Skeletal muscle tissue (tissue), 4 donors: ENCODE data around the gene CCR3. TPM values are rescaled to one million over a fixed set of nuclear protein-coding genes. Genes with fewer than 3 reads are reported as not detected.

Experiments
- H3K27ac ChIP-seq: one replicate; pipeline ENCODE4 v1.7.0; 2013; ENCODE audit warnings: mild to moderate bottlenecking, low read depth, low read length, inconsistent platforms
- H3K27me3 ChIP-seq, 3 donors: one replicate each; pipeline ENCODE4 v1.7.0; 2013; ENCODE audit warnings: low read length in 3 of 3; ENCODE audit not compliant: control insufficient read depth in 3 of 3, insufficient read depth in 3 of 3
- H3K36me3 ChIP-seq, 3 donors: one replicate each; pipeline ENCODE4 v1.7.0; 2013; ENCODE audit warnings: low read length in 3 of 3; ENCODE audit not compliant: control insufficient read depth in 3 of 3, insufficient read depth in 3 of 3
- H3K4me1 ChIP-seq, 3 donors: one replicate each; pipeline ENCODE4 v1.7.0; 2013; ENCODE audit warnings: low read length in 3 of 3, mild to moderate bottlenecking in 3 of 3; ENCODE audit not compliant: control insufficient read depth in 3 of 3, insufficient read depth in 3 of 3
- H3K4me3 ChIP-seq, 3 donors: one replicate each; pipeline ENCODE4 v1.7.0; 2013; ENCODE audit warnings: low read length in 3 of 3
- H3K9ac ChIP-seq, 3 donors: one replicate each; pipeline ENCODE4 v1.7.0; 2013; ENCODE audit warnings: low read length in 3 of 3, mild to moderate bottlenecking in 3 of 3, moderate library complexity in 2 of 3, low read depth in 1 of 3
- H3K9me3 ChIP-seq, 3 donors: one replicate each; pipeline ENCODE4 v1.7.0; 2013; ENCODE audit warnings: low read length in 3 of 3; ENCODE audit not compliant: control insufficient read depth in 3 of 3
- total RNA-seq: library from RNA; depleted of rRNA; stranded (reverse); fragments of >200 nt; gene quantifications from one replicate; pipeline ENCODE4 v1.2.3, GENCODE V29; 2014
- donor health status: Osteomylitis.

CCR3 gene
- total RNA-seq: not detected

- Histone ChIP-seq H3K9ac (no peak within 1 kb of the TSS), H3K27ac (no peak within 1 kb of the TSS), H3K27me3 (no peaks in the 10 kb centered on the region), H3K9me3 (no peaks in the 10 kb centered on the region), H3K4me3 (no peak within 1 kb of the TSS), H3K36me3 (no peaks in the 10 kb centered on the region), H3K4me1 (no peaks in the 10 kb centered on the region)
Measured at GRCh38 chr3:46242120-46242519, at the start of gene CCR3. CCR3 (plus strand) TSS chr3:46242460; CDS start chr3:46265159, 22,699 bp downstream.

- Histone ChIP-seq H3K27ac (no peak overlapping the region), H3K4me1 (no peaks in the 10 kb centered on the region), H3K27me3 (no peaks in the 10 kb centered on the region), H3K9ac (no peak overlapping the region), H3K36me3 (no peaks in the 10 kb centered on the region), H3K9me3 (peaks cover 0 to 9% (median 6%) of the 10 kb centered on the region in 3 donors), H3K4me3 (no peak overlapping the region)
Measured at GRCh38 chr3:46192939-46193338, 49.3 kb upstream of the CCR3 start.

- no peaks in the 10 kb centered on the region for H3K27me3 ChIP-seq
- H3K9ac ChIP-seq: no peak overlapping the region
- H3K9me3 ChIP-seq: peaks cover 0 to 11% (median 6%) of the 10 kb centered on the region in 3 donors
- H3K4me3 ChIP-seq: no peak overlapping the region
- no peaks in the 10 kb centered on the region for H3K4me1 ChIP-seq
- no peaks in the 10 kb centered on the region for H3K36me3 ChIP-seq
- no peak overlapping the region for H3K27ac ChIP-seq
Measured at GRCh38 chr3:46193436-46193835, 48.8 kb upstream of the CCR3 start.

DNA sequence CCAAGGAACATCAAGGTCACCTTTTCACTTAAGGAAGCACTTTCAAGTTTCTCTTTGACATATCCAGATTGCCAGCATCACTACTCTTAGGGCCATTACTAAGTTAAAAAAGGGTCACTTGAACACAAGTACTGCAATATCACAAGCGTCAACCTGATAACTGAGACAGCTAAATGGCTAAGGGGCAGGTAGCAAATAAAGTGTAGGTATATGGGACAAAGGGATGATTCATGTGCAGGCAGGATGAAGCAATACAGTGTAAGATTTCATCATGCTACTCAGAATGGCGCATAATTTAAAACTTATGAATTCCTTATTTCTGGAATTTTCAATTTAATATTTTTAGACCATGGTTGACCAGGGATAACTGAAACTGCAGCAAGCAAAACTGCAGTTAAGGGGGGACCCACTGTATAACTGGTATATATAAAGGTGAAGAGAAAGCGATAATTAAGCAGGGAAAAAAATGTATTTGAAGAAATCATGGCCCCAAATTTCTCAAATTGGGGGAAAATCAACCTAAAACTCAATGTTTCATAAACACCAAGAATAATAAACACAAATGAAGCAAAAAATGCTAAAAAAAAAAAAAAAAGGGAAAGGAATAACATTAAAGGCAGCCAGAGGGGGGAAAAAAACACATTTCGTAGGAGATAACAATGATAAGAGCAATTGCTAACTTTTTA is 47.2 kb upstream of the CCR3 start:
- Histone ChIP-seq H3K9me3 (peaks cover 0 to 11% (median 6%) of the 10 kb centered on the region in 3 donors), H3K4me1 (no peaks in the 10 kb centered on the region), H3K9ac (no peak overlapping the region), H3K4me3 (no peak overlapping the region), H3K27ac (no peak overlapping the region), H3K27me3 (no peaks in the 10 kb centered on the region), H3K36me3 (no peaks in the 10 kb centered on the region)

DNA sequence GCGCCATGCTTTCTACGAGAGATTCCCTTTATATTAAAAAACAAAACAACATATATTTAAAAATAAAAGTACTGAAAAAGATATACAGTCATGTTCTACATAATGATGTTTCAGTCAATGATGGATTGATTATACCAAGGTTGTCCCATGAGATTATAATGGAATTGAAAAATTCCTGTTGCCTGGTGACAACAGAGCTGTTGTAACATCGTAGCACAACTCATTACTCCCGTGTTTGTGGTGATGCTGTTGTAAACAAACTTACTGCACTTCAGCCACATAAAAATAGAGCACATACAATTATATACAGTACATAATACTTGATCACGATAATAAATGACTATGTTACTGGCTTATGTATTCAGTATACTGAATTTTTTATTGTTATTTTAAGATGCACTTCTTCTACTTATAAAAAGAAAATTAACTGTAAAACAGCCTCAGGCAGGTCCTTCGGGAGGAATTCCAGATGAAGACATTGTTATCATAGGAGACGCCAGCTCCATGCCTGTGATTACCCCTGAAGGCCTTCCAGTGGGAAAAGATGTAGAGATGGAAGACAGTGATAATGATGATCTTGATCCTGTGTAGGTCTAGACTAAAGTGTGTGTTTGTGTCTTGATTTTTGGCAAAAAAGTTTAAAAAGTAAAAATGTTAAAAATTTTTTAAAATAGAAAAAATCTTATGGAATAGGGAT is 45.9 kb upstream of the CCR3 start:
- Histone ChIP-seq H3K9me3 (peaks cover 0 to 11% (median 6%) of the 10 kb centered on the region in 3 donors), H3K4me1 (no peaks in the 10 kb centered on the region), H3K4me3 (no peak overlapping the region), H3K27me3 (peaks cover 0 to 3% (median 0%) of the 10 kb centered on the region in 3 donors), H3K9ac (no peak overlapping the region), H3K27ac (no peak overlapping the region), H3K36me3 (no peaks in the 10 kb centered on the region)

GRCh38 chr3:46200211-46200610 is 42.0 kb upstream of the CCR3 start:
- no peak overlapping the region for H3K4me3 ChIP-seq
- peaks cover 0 to 2% (median 0%) of the 10 kb centered on the region in 3 donors for H3K9me3 ChIP-seq
- no peaks in the 10 kb centered on the region for H3K36me3 ChIP-seq
- no peak overlapping the region for H3K9ac ChIP-seq
- H3K27ac ChIP-seq: no peak overlapping the region
- H3K4me1 ChIP-seq: peaks cover 0 to 10% (median 0%) of the 10 kb centered on the region in 3 donors
- H3K27me3 ChIP-seq: peaks cover 0 to 3% (median 0%) of the 10 kb centered on the region in 3 donors

DNA sequence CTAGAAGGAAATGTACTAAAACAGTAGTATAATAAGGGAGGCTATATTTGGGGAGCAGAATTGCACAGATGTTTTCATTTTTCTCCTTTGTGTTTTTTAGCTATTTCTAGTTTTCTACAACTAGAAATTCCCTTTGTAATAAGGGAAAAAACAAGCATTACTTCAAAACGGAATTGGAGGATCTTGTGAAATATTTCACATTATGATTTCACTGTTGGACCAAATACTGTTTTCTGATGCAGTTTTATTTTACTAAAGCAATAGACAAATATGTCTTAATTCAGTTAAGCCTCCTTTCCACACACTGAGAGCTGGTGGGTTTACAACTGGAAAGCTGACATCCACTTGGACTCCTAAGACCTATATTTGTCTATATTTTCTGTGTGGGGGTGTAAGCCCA is 41.5 kb upstream of the CCR3 start:
- peak overlapping the region; percentile 15 for H3K27ac ChIP-seq
- H3K27me3 ChIP-seq: peaks cover 0 to 3% (median 0%) of the 10 kb centered on the region in 3 donors
- H3K4me3 ChIP-seq: no peak overlapping the region
- peaks cover 0 to 10% (median 0%) of the 10 kb centered on the region in 3 donors for H3K4me1 ChIP-seq
- H3K9ac ChIP-seq: no peak overlapping the region
- H3K36me3 ChIP-seq: no peaks in the 10 kb centered on the region
- peaks cover 0 to 2% (median 0%) of the 10 kb centered on the region in 3 donors for H3K9me3 ChIP-seq

DNA sequence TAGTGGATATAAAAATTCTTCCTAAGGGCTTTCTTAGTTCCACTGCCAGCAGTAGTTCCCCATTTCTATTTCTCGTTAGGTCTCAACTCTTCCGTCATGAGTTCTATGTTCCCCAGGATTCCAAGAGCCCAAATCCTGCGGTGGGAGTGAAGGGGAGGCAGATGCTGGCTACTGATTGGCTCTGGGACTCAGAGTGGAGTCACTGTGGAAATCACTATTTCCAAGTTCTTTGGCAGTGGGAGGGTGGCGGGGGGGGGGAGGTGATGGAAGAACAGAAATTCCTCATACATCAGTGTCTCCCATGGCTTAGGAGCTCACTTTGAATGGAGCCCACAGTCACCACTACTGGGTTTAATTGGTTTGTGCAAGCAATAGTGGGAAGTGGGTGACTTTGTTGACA is 39.7 kb upstream of the CCR3 start:
- Histone ChIP-seq H3K27ac (no peak overlapping the region), H3K9ac (no peak overlapping the region), H3K36me3 (no peaks in the 10 kb centered on the region), H3K4me3 (no peak overlapping the region), H3K4me1 (peaks cover 0 to 10% (median 0%) of the 10 kb centered on the region in 3 donors), H3K9me3 (peaks cover 0 to 2% (median 0%) of the 10 kb centered on the region in 3 donors), H3K27me3 (peaks cover 0 to 3% (median 0%) of the 10 kb centered on the region in 3 donors)

- no peak overlapping the region for H3K9ac ChIP-seq
- peaks cover 0 to 13% (median 0%) of the 10 kb centered on the region in 3 donors for H3K4me1 ChIP-seq
- H3K4me3 ChIP-seq: no peak overlapping the region
- H3K27me3 ChIP-seq: peaks cover 0 to 3% (median 0%) of the 10 kb centered on the region in 3 donors
- H3K27ac ChIP-seq: no peak overlapping the region
- no peaks in the 10 kb centered on the region for H3K9me3 ChIP-seq
- no peaks in the 10 kb centered on the region for H3K36me3 ChIP-seq
Measured at GRCh38 chr3:46203681-46204080, 38.6 kb upstream of the CCR3 start.
